Endothelial cell of umbilical vein (primary cell): ENCODE results near the gene PTGES2. TPM values are rescaled to one million over a fixed set of nuclear protein-coding genes. Genes with fewer than 3 reads are reported as not detected.

Experiments
- BruUV-seq: library from RNA; stranded (reverse); fragments of 400-500 nt; replicated peaks from 2 replicates; lab custom pipeline; 2021; lab: Mats Ljungman, UMichigan
- CTCF ChIA-PET: fragments of 300-600, 350-600 bp; sonication (Branson Sonifier 250); formaldehyde crosslinking; loops from one replicate; lab custom pipeline; 2021; ENCODE audit warnings: antibody characterized with exemption, inconsistent platforms; lab: Charles Lee
- POLR2A ChIA-PET: fragments of 300-600, 350-600 bp; sonication (Branson Sonifier 250); formaldehyde crosslinking; loops from one replicate; lab custom pipeline; 2021; ENCODE audit warnings: antibody characterized with exemption, inconsistent platforms; lab: Charles Lee
- DNase-seq: peaks from one replicate; pipeline ENCODE4 v3.0.0-alpha.2; 2011; ENCODE audit warnings: low read depth, low spot score
- FAIRE-seq: peaks from 2 replicates; lab custom pipeline; 2011; peaks lifted over from hg19 to GRCh38; lab: Jason Lieb, UNC
- H2AFZ ChIP-seq: 2 replicates; pipeline ENCODE4 v1.6.0; 2012; ENCODE audit warnings: low read depth, low read length, control low read depth, inconsistent platforms
- H3K27ac ChIP-seq: 2 replicates; pipeline ENCODE4 v1.5.1; 2011; ENCODE audit warnings: low read depth, mild to moderate bottlenecking, control low read depth, low read length, moderate library complexity; ENCODE audit not compliant: insufficient read depth
- H3K27me3 ChIP-seq, 2 experiments: 2 replicates each; pipeline versions ENCODE4 v1.6.0 to v1.6.1; 2011; ENCODE audit warnings: low read length in 2 of 2, mixed read lengths in 1 of 2; ENCODE audit not compliant: control insufficient read depth in 2 of 2, insufficient read depth in 2 of 2
- H3K36me3 ChIP-seq, 2 experiments: 2 replicates in 1 of 2; 3 replicates in 1 of 2; pipeline ENCODE4 v1.5.1; 2011; ENCODE audit warnings: low read length in 2 of 2, mild to moderate bottlenecking in 1 of 2, moderate library complexity in 1 of 2; ENCODE audit not compliant: control insufficient read depth in 2 of 2, insufficient read depth in 2 of 2; ENCODE audit errors: extremely low read depth in 1 of 2
- H3K4me1 ChIP-seq: 3 replicates; pipeline ENCODE4 v1.5.1; 2011; ENCODE audit warnings: mild to moderate bottlenecking, low read length; ENCODE audit not compliant: control insufficient read depth, insufficient read depth; ENCODE audit errors: extremely low read depth
- H3K4me2 ChIP-seq: 2 replicates; pipeline ENCODE4 v1.6.1; 2011; ENCODE audit warnings: low read length, control low read depth, mixed read lengths; ENCODE audit not compliant: insufficient read depth
- H3K4me3 ChIP-seq, 3 experiments: fragments of 200-600 bp in 1 of 3; sonication (generic), shearing (Covaris generic) in 1 of 3; replicated peaks in 1 of 3; 2 replicates each; pipeline ENCODE4 v1.5.1; 2011 to 2016; ENCODE audit warnings: control low read depth in 3 of 3, low read length in 3 of 3, mild to moderate bottlenecking in 2 of 3, inconsistent platforms in 1 of 3, low read depth in 1 of 3, moderate library complexity in 1 of 3; ENCODE audit not compliant: insufficient read depth in 1 of 3
- H3K79me2 ChIP-seq: 2 replicates; pipeline ENCODE4 v1.6.0; 2012; ENCODE audit warnings: low read length, inconsistent platforms; ENCODE audit not compliant: control insufficient read depth, insufficient read depth
- H3K9ac ChIP-seq: replicated peaks from 2 replicates; pipeline ENCODE3; 2011; ENCODE audit warnings: low read length, control low read depth; ENCODE audit not compliant: insufficient read depth; ENCODE audit errors: extremely low read depth
- H3K9me1 ChIP-seq: replicated peaks from 3 replicates; pipeline ENCODE4 v1.6.0; 2011; ENCODE audit warnings: mild to moderate bottlenecking, low read length; ENCODE audit not compliant: control insufficient read depth, insufficient read depth; ENCODE audit errors: extremely low read depth
- H3K9me3 ChIP-seq: replicated peaks from 2 replicates; pipeline ENCODE4 v1.5.1; 2012; ENCODE audit warnings: low read length, inconsistent platforms; ENCODE audit not compliant: control insufficient read depth, insufficient read depth
- H4K20me1 ChIP-seq: replicated peaks from 2 replicates; pipeline ENCODE3; 2011; ENCODE audit warnings: mild to moderate bottlenecking, low read length; ENCODE audit not compliant: control insufficient read depth, insufficient read depth; ENCODE audit errors: extremely low read depth
- CTCF ChIP-seq, 2 donors: IDR thresholded peaks; 1 replicate in 1 of 2; 2 replicates in 1 of 2; pipeline ENCODE4 v1.5.1; 2011; ENCODE audit warnings: low read length in 2 of 2, mild to moderate bottlenecking in 2 of 2, moderate library complexity in 2 of 2, control low read depth in 1 of 2, inconsistent platforms in 1 of 2, low read depth in 1 of 2; ENCODE audit not compliant: insufficient read depth in 1 of 2; ENCODE audit errors: extremely low read depth in 1 of 2
- EZH2 ChIP-seq: IDR thresholded peaks from 2 replicates; pipeline ENCODE4 v1.6.1; 2012; ENCODE audit warnings: borderline replicate concordance, low read depth, mild to moderate bottlenecking, moderate library complexity, low read length, inconsistent platforms; ENCODE audit not compliant: severe bottlenecking
- FOS ChIP-seq: IDR thresholded peaks from 2 replicates; pipeline ENCODE4 v1.6.1; 2011; ENCODE audit warnings: mild to moderate bottlenecking, low read length, moderate library complexity, borderline replicate concordance; ENCODE audit not compliant: insufficient read depth
- GATA2 ChIP-seq: IDR thresholded peaks from 2 replicates; pipeline ENCODE4 v1.7.0; 2011; ENCODE audit warnings: low read depth, mild to moderate bottlenecking, moderate library complexity, mixed read lengths, low read length; ENCODE audit not compliant: insufficient read length, insufficient read depth
- JUN ChIP-seq: IDR thresholded peaks from 2 replicates; pipeline ENCODE4 v1.6.1; 2011; ENCODE audit warnings: borderline replicate concordance, low read depth; ENCODE audit not compliant: insufficient read length, insufficient read depth
- MAX ChIP-seq: IDR thresholded peaks from 2 replicates; pipeline ENCODE4 v1.6.1; 2011; ENCODE audit not compliant: insufficient read depth, insufficient read length
- MYC ChIP-seq: IDR thresholded peaks from one replicate; pipeline ENCODE4 v1.6.1; 2011; ENCODE audit warnings: mild to moderate bottlenecking, low read depth, low read length
- POLR2A ChIP-seq: IDR thresholded peaks from 2 replicates; pipeline ENCODE4 v1.6.1; 2012; ENCODE audit warnings: low read depth, mild to moderate bottlenecking, control low read depth, low read length
- POLR2AphosphoS5 ChIP-seq: IDR thresholded peaks from 2 replicates; pipeline ENCODE4 v1.6.1; 2012; ENCODE audit warnings: low read depth, mild to moderate bottlenecking, control low read depth, low read length, moderate library complexity; ENCODE audit not compliant: insufficient read depth
- dilution Hi-C: fragments of 300-500 bp; cut with MboI; formaldehyde crosslinking; loops from one replicate; pipeline ENCODE4 v1.15.0; 2019; ENCODE audit warnings: low sequenced_read_pairs; ENCODE audit not compliant: extremely low pct_ligation_motif_present
- intact Hi-C: fragments of 100-400 bp; cut with micrococcal nuclease; formaldehyde crosslinking; loops from one replicate; pipeline ENCODE4 v1.10.0; 2022
- polyA plus RNA-seq, 4 experiments: library from polyadenylated mRNA; depleted of rRNA in 3 of 4; stranded (reverse) in 3 of 4; unstranded in 1 of 4; fragments of >200 nt; gene quantifications; 2 replicates each; pipeline versions ENCODE4 v1.2.1 to v1.2.3, GENCODE V29; 2011 to 2012; ENCODE audit warnings: missing spikeins in 1 of 4
- total RNA-seq: library from RNA; stranded (reverse); gene quantifications from 2 replicates; pipeline ENCODE4 v1.2.3, GENCODE V29; 2021

PTGES2 gene
- total and polyA plus RNA-seq, 2 donors (not counting 3 experiments of a cell fraction or from before 2014, with no cell fraction given), result 64.2 to 69.9 TPM

- H3K27ac ChIP-seq, result no peak overlapping the region
- DNase-seq (no peak), FAIRE-seq (no peak)
- no TSS peak for BruUV-seq
- H3K36me3 ChIP-seq, result no peaks in the 10 kb centered on the region
- intact Hi-C loops (no loop called here), dilution Hi-C loops (no loop called here)
- ChIA-PET POLR2A (no interaction called here), CTCF (interaction anchor here (1.9 kb wide), 1 partner anchor 24 kb away, joined by 9 read pairs; no protein-coding TSS in a partner anchor)
- no peak overlapping the region for H2AFZ ChIP-seq
- no peak overlapping the region for H3K9ac ChIP-seq
- no peak overlapping the region for H3K4me3 ChIP-seq
- no peaks in the 10 kb centered on the region for H3K9me1 ChIP-seq
- TF ChIP-seq FOS (no peak), MAX (no peak), MYC (no peak), EZH2 (no peak), JUN (no peak), POLR2A (no peak), CTCF (IDR thresholded peaks at IDR 0.05; ENCODE audit: extremely low read depth in 1 of 2, insufficient read depth in 1 of 2, low read depth in 1 of 2, low read length in 2 of 2) (no peak), GATA2 (no peak), POLR2AphosphoS5 (no peak)
- no peaks in the 10 kb centered on the region for H4K20me1 ChIP-seq
- no peaks in the 10 kb centered on the region for H3K79me2 ChIP-seq
- H3K9me3 ChIP-seq, result no peaks in the 10 kb centered on the region
- H3K27me3 ChIP-seq, result no peaks in the 10 kb centered on the region
- H3K4me2 ChIP-seq, result no peak overlapping the region
- no peaks in the 10 kb centered on the region for H3K4me1 ChIP-seq
These were observed 14.1 kb upstream of the PTGES2 start for GRCh38 chr9:128141604-128142003.
